H1 (cell line): ENCODE results near the gene ZBTB47.
A peak's percentile ranks its signal among the peaks of the same experiment; 100 is the strongest.

ENCODE experiments used
- CHD2 ChIP-seq: IDR thresholded peaks from 2 replicates; pipeline ENCODE4 v1.6.1; 2012; ENCODE audit warnings: low read length, improper control_type of control experiment
- CTCF ChIP-seq, 3 experiments: IDR thresholded peaks; 1 replicate in 2 of 3; 2 replicates in 1 of 3; pipeline versions ENCODE4 v1.5.1 to v1.6.1; 2011; ENCODE audit warnings: low read length in 3 of 3, mild to moderate bottlenecking in 3 of 3, inconsistent platforms in 2 of 3, low read depth in 1 of 3, moderate library complexity in 1 of 3; ENCODE audit not compliant: insufficient read depth in 1 of 3; ENCODE audit errors: control extremely low read depth in 1 of 3
- EZH2 ChIP-seq: fragments of 200-600 bp; sonication (generic); IDR thresholded peaks from 2 replicates; pipeline ENCODE4 v1.7.1; 2012; ENCODE audit warnings: low read depth, mild to moderate bottlenecking, moderate library complexity, low read length, inconsistent platforms; ENCODE audit not compliant: severe bottlenecking
- JUND ChIP-seq: IDR thresholded peaks from 2 replicates; pipeline ENCODE4 v1.6.1; 2011; ENCODE audit warnings: mild to moderate bottlenecking, improper control_type of control experiment, low read length
- POLR2AphosphoS5 ChIP-seq: IDR thresholded peaks from 2 replicates; pipeline ENCODE4 v1.6.1; 2011; ENCODE audit warnings: low read depth, low read length
- RAD21 ChIP-seq, 2 experiments: IDR thresholded peaks in 1 of 2; conservative IDR thresholded peaks in 1 of 2; 2 replicates each; pipeline ENCODE4 v1.6.1; 2011; ENCODE audit warnings: low read depth in 2 of 2, low read length in 2 of 2, improper control_type of control experiment in 1 of 2, inconsistent platforms in 1 of 2, mild to moderate bottlenecking in 1 of 2, moderate library complexity in 1 of 2
- RNF2 ChIP-seq: fragments of 200-900, 300-1000 bp; sonication (generic); IDR thresholded peaks from 2 replicates; pipeline ENCODE4 v1.7.1; 2016; ENCODE audit warnings: borderline replicate concordance, low read depth, mild to moderate bottlenecking, antibody characterized with exemption, low read length; ENCODE audit not compliant: poor library complexity, severe bottlenecking; ENCODE audit errors: missing control alignments

DNA sequence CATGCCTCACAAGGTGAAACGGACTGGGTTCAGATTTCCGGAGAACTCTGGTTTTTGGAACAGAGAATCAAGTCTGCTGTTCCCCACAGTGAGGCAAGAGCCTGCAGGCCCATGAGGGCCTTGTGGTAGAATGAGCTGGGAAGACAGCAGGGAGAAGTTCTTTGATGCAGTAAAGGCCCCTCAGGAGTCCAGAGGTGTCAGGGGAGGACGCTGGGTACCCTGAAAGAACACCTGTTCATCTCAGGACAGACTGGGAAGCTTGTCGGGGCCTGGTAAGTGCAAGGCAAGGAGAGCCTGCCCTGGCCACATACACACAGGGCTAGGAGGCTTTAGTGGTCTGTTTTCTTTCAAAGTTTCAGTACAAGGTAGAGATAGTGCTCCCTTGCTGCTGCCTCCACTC lies 3.7 kb upstream of the ZBTB47 start:
- TF ChIP-seq EZH2 (no peak), POLR2AphosphoS5 (0 out of 2 replicates have a peak, but pooled peaks have one; percentile 54), RAD21 (IDR thresholded peaks at IDR 0.05 in 1 of 2, conservative IDR thresholded peaks at IDR 0.05 in 1 of 2; ENCODE audit: low read depth in 2 of 2, low read length in 2 of 2) (no peak), CTCF (IDR thresholded peaks at IDR 0.05; ENCODE audit: control extremely low read depth in 1 of 3, insufficient read depth in 1 of 3, low read depth in 1 of 3, low read length in 3 of 3) (no peak), RNF2 (no peak), JUND (no peak), CHD2 (no peak)
